H1 (cell line): ENCODE measurements around the gene RBM20. TPM values are rescaled to one million over a fixed set of nuclear protein-coding genes. Genes with fewer than 3 reads are reported as not detected.

Experiments
- CTCF ChIA-PET: fragments of 300-600 bp; sonication (Branson Sonifier 250); formaldehyde crosslinking; loops from one replicate; lab custom pipeline; 2021; ENCODE audit not compliant: partially characterized antibody; lab: Charles Lee
- POLR2A ChIA-PET: fragments of 300-600 bp; sonication (Branson Sonifier 250); formaldehyde crosslinking; loops from one replicate; lab custom pipeline; 2021; ENCODE audit warnings: inconsistent platforms; ENCODE audit not compliant: partially characterized antibody; lab: Charles Lee
- DNase-seq, 2 experiments: peaks; one replicate each; pipeline versions ENCODE4 v3.0.0 to v3.0.0-alpha.2; 2010 to 2022; ENCODE audit warnings: low spot score in 2 of 2, low read depth in 1 of 2, mixed read lengths in 1 of 2
- FAIRE-seq: peaks from 2 replicates; lab custom pipeline; 2011; peaks lifted over from hg19 to GRCh38; lab: Jason Lieb, UNC
- H2AFZ ChIP-seq: 2 replicates; pipeline ENCODE4 v1.8.1; 2012; ENCODE audit warnings: low read length, inconsistent platforms
- H2AK5ac ChIP-seq: 2 replicates; pipeline ENCODE4 v1.6.1; 2013; ENCODE audit warnings: low read depth, low read length
- H2BK120ac ChIP-seq: replicated peaks from 2 replicates; pipeline ENCODE3; 2013; ENCODE audit warnings: low read depth, low read length, inconsistent platforms
- H2BK12ac ChIP-seq: 2 replicates; pipeline ENCODE4 v1.6.1; 2013; ENCODE audit warnings: low read depth, low read length
- H2BK15ac ChIP-seq: 2 replicates; pipeline ENCODE4 v1.6.1; 2013; ENCODE audit warnings: low read length
- H2BK20ac ChIP-seq: 2 replicates; pipeline ENCODE4 v1.6.1; 2013; ENCODE audit warnings: low read length
- H2BK5ac ChIP-seq: 2 replicates; pipeline ENCODE4 v1.6.1; 2013; ENCODE audit warnings: low read depth, low read length
- H3K14ac ChIP-seq: 2 replicates; pipeline ENCODE4 v1.6.1; 2013; ENCODE audit warnings: inconsistent platforms; ENCODE audit not compliant: insufficient read length
- H3K18ac ChIP-seq: 2 replicates; pipeline ENCODE4 v1.6.1; 2013; ENCODE audit warnings: low read length; ENCODE audit errors: extremely low read depth
- H3K23ac ChIP-seq: 2 replicates; pipeline ENCODE4 v1.6.1; 2013; ENCODE audit warnings: inconsistent platforms; ENCODE audit not compliant: insufficient read length
- H3K23me2 ChIP-seq: 2 replicates; pipeline ENCODE4 v1.6.1; 2013; ENCODE audit warnings: low read depth, low read length
- H3K27ac ChIP-seq: 2 replicates; pipeline ENCODE4 v1.6.1; 2011; ENCODE audit warnings: low read depth, low read length, inconsistent platforms
- H3K27me3 ChIP-seq, 4 experiments: replicated peaks in 1 of 4; 1 replicate in 1 of 4; 2 replicates in 3 of 4; pipeline versions ENCODE4 v1.6.1 to v1.8.1; 2011 to 2013; ENCODE audit warnings: low read length in 3 of 4, mild to moderate bottlenecking in 3 of 4, inconsistent platforms in 2 of 4, mixed read lengths in 2 of 4, moderate library complexity in 1 of 4; ENCODE audit not compliant: control insufficient read depth in 3 of 4, insufficient read depth in 3 of 4; ENCODE audit errors: extremely low read depth in 1 of 4
- H3K36me3 ChIP-seq, 4 experiments: 2 replicates each; pipeline versions ENCODE4 v1.6.1 to v1.8.1; 2011 to 2013; ENCODE audit warnings: mild to moderate bottlenecking in 4 of 4, low read length in 3 of 4, moderate library complexity in 2 of 4, control low read depth in 1 of 4, inconsistent platforms in 1 of 4; ENCODE audit not compliant: insufficient read depth in 4 of 4, control insufficient read depth in 2 of 4
- H3K4ac ChIP-seq: replicated peaks from 2 replicates; pipeline ENCODE3; 2013; ENCODE audit warnings: low read length, low read depth, mixed read lengths, inconsistent platforms; ENCODE audit not compliant: insufficient read length
- H3K4me1 ChIP-seq, 4 experiments: replicated peaks in 1 of 4; 1 replicate in 1 of 4; 2 replicates in 3 of 4; pipeline versions ENCODE4 v1.6.1 to v1.8.1; 2011 to 2013; ENCODE audit warnings: low read length in 3 of 4, inconsistent platforms in 2 of 4, mixed read lengths in 1 of 4; ENCODE audit not compliant: insufficient read depth in 4 of 4, control insufficient read depth in 3 of 4
- H3K4me2 ChIP-seq, 2 experiments: 2 replicates each; pipeline versions ENCODE4 v1.6.1 to v1.8.1; 2011 to 2013; ENCODE audit warnings: low read depth in 2 of 2, low read length in 2 of 2, control low read depth in 1 of 2, inconsistent platforms in 1 of 2, mild to moderate bottlenecking in 1 of 2; ENCODE audit not compliant: insufficient read depth in 1 of 2
- H3K4me3 ChIP-seq, 4 experiments: fragments of 200-600, 300-600 bp in 1 of 4; sonication (generic), shearing (Covaris generic), sonication (Bioruptor Twin) in 1 of 4; 2 replicates each; pipeline versions ENCODE4 v1.5.1 to v1.8.1; 2011 to 2016; ENCODE audit warnings: low read length in 4 of 4, low read depth in 3 of 4, control low read depth in 2 of 4, inconsistent platforms in 2 of 4, mild to moderate bottlenecking in 2 of 4, mixed read lengths in 1 of 4, moderate library complexity in 1 of 4; ENCODE audit not compliant: insufficient read depth in 2 of 4; ENCODE audit errors: extremely low read depth in 1 of 4
- H3K56ac ChIP-seq: replicated peaks from 2 replicates; pipeline ENCODE3; 2013; ENCODE audit warnings: low read depth, mild to moderate bottlenecking, mixed read lengths, low read length, inconsistent platforms; ENCODE audit not compliant: insufficient read length
- H3K79me1 ChIP-seq: 2 replicates; pipeline ENCODE4 v1.6.1; 2013; ENCODE audit warnings: low read depth, low read length, control low read depth
- H3K79me2 ChIP-seq, 2 experiments: 2 replicates each; pipeline versions ENCODE4 v1.6.1 to v1.8.1; 2012 to 2013; ENCODE audit warnings: low read length in 2 of 2, mild to moderate bottlenecking in 2 of 2, inconsistent platforms in 1 of 2; ENCODE audit not compliant: insufficient read depth in 2 of 2, control insufficient read depth in 1 of 2
- H3K9ac ChIP-seq, 4 experiments: replicated peaks in 1 of 4; 1 replicate in 1 of 4; 2 replicates in 3 of 4; pipeline versions ENCODE4 v1.6.1 to v1.8.1; 2011 to 2013; ENCODE audit warnings: low read depth in 3 of 4, low read length in 3 of 4, control low read depth in 2 of 4, mild to moderate bottlenecking in 2 of 4, moderate library complexity in 2 of 4, inconsistent platforms in 1 of 4; ENCODE audit errors: extremely low read depth in 1 of 4
- H3K9me3 ChIP-seq, 2 experiments: 2 replicates each; pipeline versions ENCODE4 v1.6.1 to v1.8.1; 2012 to 2013; ENCODE audit warnings: mild to moderate bottlenecking in 2 of 2, moderate library complexity in 2 of 2, control low read depth in 1 of 2, inconsistent platforms in 1 of 2, low read depth in 1 of 2, low read length in 1 of 2, mixed read lengths in 1 of 2; ENCODE audit not compliant: insufficient read depth in 2 of 2
- H4K20me1 ChIP-seq, 2 experiments: replicated peaks in 1 of 2; 2 replicates each; pipeline versions ENCODE3 to v1.8.1; 2011 to 2013; ENCODE audit warnings: inconsistent platforms in 2 of 2, low read length in 2 of 2, mild to moderate bottlenecking in 1 of 2; ENCODE audit not compliant: insufficient read depth in 2 of 2, control insufficient read depth in 1 of 2
- H4K5ac ChIP-seq: 2 replicates; pipeline ENCODE4 v1.6.1; 2013; ENCODE audit warnings: low read length, low read depth, mixed read lengths, inconsistent platforms; ENCODE audit not compliant: insufficient read length
- H4K8ac ChIP-seq: 2 replicates; pipeline ENCODE4 v1.8.0; 2013; ENCODE audit warnings: mild to moderate bottlenecking, moderate library complexity, low read length, inconsistent platforms; ENCODE audit not compliant: insufficient read depth; ENCODE audit errors: extremely low read depth
- H4K91ac ChIP-seq: replicated peaks from 2 replicates; pipeline ENCODE3; 2013; ENCODE audit warnings: low read length, mixed read lengths, inconsistent platforms; ENCODE audit not compliant: insufficient read length
- CHD2 ChIP-seq: IDR thresholded peaks from 2 replicates; pipeline ENCODE4 v1.6.1; 2012; ENCODE audit warnings: low read length, improper control_type of control experiment
- KDM1A ChIP-seq: fragments of 200-600, 300-600 bp; sonication (generic); IDR thresholded peaks from 2 replicates; pipeline ENCODE4 v1.7.1; 2016; ENCODE audit warnings: mild to moderate bottlenecking, low read length, borderline replicate concordance
- KDM5A ChIP-seq: fragments of 200-600 bp; IDR thresholded peaks from 2 replicates; pipeline ENCODE4 v1.7.1; 2012; ENCODE audit warnings: mild to moderate bottlenecking, low read length, inconsistent platforms, mixed read lengths
- WGBS, 2 experiments: shearing (Covaris generic) in 1 of 2; methylation state at CpG; one replicate each; pipeline versions ENCODE4 v1.1.6 to v1.1.7; 2013 to 2015; ENCODE audit warnings: low lambda C conversion rate in 2 of 2, mixed read lengths in 2 of 2, inconsistent platforms in 1 of 2, low coverage in 1 of 2, missing lambda C conversion rate in 1 of 2; ENCODE audit not compliant: insufficient replicate concordance in 2 of 2, insufficient coverage in 1 of 2, insufficient read length in 1 of 2; ENCODE audit errors: extremely low coverage in 1 of 2, missing lambda C conversion rate in 1 of 2; 5-methylcytosine and 5-hydroxymethylcytosine counted together
- polyA plus RNA-seq, 7 experiments: library from polyadenylated mRNA; depleted of rRNA in 3 of 7; stranded (reverse) in 5 of 7; unstranded in 2 of 7; fragments of >200 nt in 5 of 7; fragments of 200-250 nt in 2 of 7; gene quantifications; 1 replicate in 5 of 7; 2 replicates in 1 of 7; 4 replicates in 1 of 7; pipeline versions ENCODE4 v1.2.1 to v1.2.3, GENCODE V29; 2011 to 2013; ENCODE audit warnings: missing spikeins in 2 of 7, mixed read lengths in 2 of 7
- total RNA-seq: library from RNA; stranded (reverse); fragmentation: NEBNext Ultra II Directional; extraction: Animal tissue kit (Norgen Biotek cat#: 25700); gene quantifications from 2 replicates; pipeline ENCODE4 v1.2.1, GENCODE V29; 2021

Gene RBM20
- total and polyA plus RNA-seq, 2 of the 8 experiments (the other 6 are each of a cell fraction or from before 2014, with no cell fraction given): 0.05 to 0.63 TPM

- no peak overlapping the region for H2BK20ac ChIP-seq
- CTCF ChIA-PET: interaction anchor here (0.9 to 2.0 kb wide), 2 partner anchors 14 to 37 kb away, joined by 3 to 9 read pairs; no protein-coding TSS in a partner anchor
- H3K27me3 ChIP-seq: no peaks in the 10 kb centered on the region
- H3K4me1 ChIP-seq: no peaks in the 10 kb centered on the region
- no peak overlapping the region for H2AK5ac ChIP-seq
- H2BK120ac ChIP-seq: no peak overlapping the region
- WGBS, 2 experiments: 82% methylated on average over 3 of the region's 3 CpGs; no CpG with 5 or more reads in 1 of the 2 experiments
- no peak overlapping the region for H3K4me2 ChIP-seq
- no peak overlapping the region for H4K5ac ChIP-seq
- no peak overlapping the region for H2AFZ ChIP-seq
- H4K91ac ChIP-seq: no peak overlapping the region
- no peak overlapping the region for H3K14ac ChIP-seq
- H4K8ac ChIP-seq: no peak overlapping the region
- peaks cover 0 to 26% (median 3%) of the 10 kb centered on the region in 4 experiments; a peak in 2 of 8 replicates for H3K36me3 ChIP-seq
- no peak overlapping the region for H3K56ac ChIP-seq
- no peak overlapping the region for H3K23ac ChIP-seq
- no peaks in the 10 kb centered on the region for H3K9me3 ChIP-seq
- no peak overlapping the region for H2BK15ac ChIP-seq
- H2BK12ac ChIP-seq: no peak overlapping the region
- DNase-seq (no peak), FAIRE-seq (no peak)
- no peaks in the 10 kb centered on the region for H3K23me2 ChIP-seq
- no peak overlapping the region for H3K4ac ChIP-seq
- POLR2A ChIA-PET: interaction anchor here (1.2 kb wide), 1 partner anchor 9 kb away, joined by 4 read pairs; the partner anchor contains the start of gene PDCD4
- H3K27ac ChIP-seq: no peak overlapping the region
- H3K4me3 ChIP-seq: no peak overlapping the region
- no peak overlapping the region for H2BK5ac ChIP-seq
- H3K18ac ChIP-seq: no peak overlapping the region
- peaks cover 0 to 2% of the 10 kb centered on the region in 2 experiments for H4K20me1 ChIP-seq
- no peak overlapping the region for H3K9ac ChIP-seq
- H3K79me2 ChIP-seq: no peaks in the 10 kb centered on the region
- no peaks in the 10 kb centered on the region; the same call in 1 of the 2 replicates for H3K79me1 ChIP-seq
- TF ChIP-seq KDM1A (no peak), CHD2 (no peak), KDM5A (no peak)
Observed at GRCh38 chr10:110880012-110880411, 235.9 kb downstream of the RBM20 start.
